Neuron (in vitro differentiated cells): ENCODE data around the gene PHB1.
"Not testable (repeated sequence)": the region's sequence is repeated elsewhere in the genome, so short reads cannot be mapped to it uniquely, and the experiment has no call there.

Experiments
- H2AFZ ChIP-seq: one replicate; pipeline ENCODE4 v1.6.1; 2013; ENCODE audit warnings: low read depth, mild to moderate bottlenecking, inconsistent platforms, low read length, moderate library complexity
- H3K27me3 ChIP-seq: one replicate; pipeline ENCODE4 v1.6.1; 2013; ENCODE audit warnings: low read length; ENCODE audit not compliant: insufficient read depth
- H3K36me3 ChIP-seq: one replicate; pipeline ENCODE4 v1.6.1; 2013; ENCODE audit warnings: low read length; ENCODE audit not compliant: insufficient read depth
- H3K4me1 ChIP-seq: one replicate; pipeline ENCODE4 v1.6.1; 2013; ENCODE audit warnings: low read length; ENCODE audit not compliant: insufficient read depth
- H3K4me3 ChIP-seq: 2 replicates; pipeline ENCODE4 v1.5.1; 2013; ENCODE audit warnings: mild to moderate bottlenecking, low read length, moderate library complexity
- H3K9me3 ChIP-seq: one replicate; pipeline ENCODE4 v1.6.1; 2013; ENCODE audit warnings: low read length

The PHB1 gene

GRCh38 chr17:49373115-49373514, 41.6 kb downstream of the PHB1 start:
- Histone ChIP-seq H3K27me3 (no peaks in the 10 kb centered on the region), H3K36me3 (no peaks in the 10 kb centered on the region), H2AFZ (no peak overlapping the region), H3K9me3 (no peaks in the 10 kb centered on the region), H3K4me3 (no peak overlapping the region), H3K4me1 (no peaks in the 10 kb centered on the region)

GRCh38 chr17:49372425-49372824, 42.3 kb downstream of the PHB1 start:
- no peaks in the 10 kb centered on the region for H3K9me3 ChIP-seq
- no peaks in the 10 kb centered on the region for H3K36me3 ChIP-seq
- H3K27me3 ChIP-seq, result no peaks in the 10 kb centered on the region
- H3K4me1 ChIP-seq, result no peaks in the 10 kb centered on the region
- no peak overlapping the region for H3K4me3 ChIP-seq
- no peak overlapping the region for H2AFZ ChIP-seq

GRCh38 chr17:49370971-49371834, 43.5 kb downstream of the PHB1 start:
- Histone ChIP-seq H3K27me3 (no peaks in the 10 kb centered on the region), H2AFZ (no peak overlapping the region), H3K4me1 (no peaks in the 10 kb centered on the region), H3K9me3 (no peaks in the 10 kb centered on the region), H3K4me3 (no peak overlapping the region), H3K36me3 (no peaks in the 10 kb centered on the region)

GRCh38 chr17:49369760-49370159, 44.9 kb downstream of the PHB1 start:
- no peaks in the 10 kb centered on the region for H3K9me3 ChIP-seq
- H3K4me1 ChIP-seq, result no peaks in the 10 kb centered on the region
- no peaks in the 10 kb centered on the region for H3K27me3 ChIP-seq
- H3K4me3 ChIP-seq, result no peak overlapping the region
- H3K36me3 ChIP-seq, result no peaks in the 10 kb centered on the region
- H2AFZ ChIP-seq, result no peak overlapping the region

GRCh38 chr17:49369089-49369488, 45.6 kb downstream of the PHB1 start:
- H3K27me3 ChIP-seq, result no peaks in the 10 kb centered on the region
- no peak overlapping the region for H2AFZ ChIP-seq
- no peak overlapping the region for H3K4me3 ChIP-seq
- H3K9me3 ChIP-seq, result no peaks in the 10 kb centered on the region
- no peaks in the 10 kb centered on the region for H3K4me1 ChIP-seq
- no peaks in the 10 kb centered on the region for H3K36me3 ChIP-seq

GRCh38 chr17:49365667-49366066, 49.0 kb downstream of the PHB1 start:
- H3K27me3 ChIP-seq, result no peaks in the 10 kb centered on the region
- no peaks in the 10 kb centered on the region for H3K36me3 ChIP-seq
- H3K9me3 ChIP-seq, result no peaks in the 10 kb centered on the region
- no peak overlapping the region for H2AFZ ChIP-seq
- H3K4me1 ChIP-seq, result peaks cover 4% of the 10 kb centered on the region
- H3K4me3 ChIP-seq, result no peak overlapping the region

- H3K36me3 ChIP-seq, H3K27me3 ChIP-seq, H3K4me3 ChIP-seq: not testable (repeated sequence)
Observed at GRCh38 chr17:49365126-49365525, 49.6 kb downstream of the PHB1 start.

GRCh38 chr17:49364119-49364518, 50.6 kb downstream of the PHB1 start:
- H3K27me3 ChIP-seq, result no peaks in the 10 kb centered on the region
- no peak overlapping the region for H2AFZ ChIP-seq
- no peak overlapping the region for H3K4me3 ChIP-seq
- peaks cover 20% of the 10 kb centered on the region for H3K4me1 ChIP-seq
- no peaks in the 10 kb centered on the region for H3K9me3 ChIP-seq
- no peaks in the 10 kb centered on the region for H3K36me3 ChIP-seq

More at GRCh38 chr17:49365126-49365525, 49.6 kb downstream of the PHB1 start:
- H3K4me1 ChIP-seq, H2AFZ ChIP-seq, H3K9me3 ChIP-seq: not testable (repeated sequence)

GRCh38 chr17:49363251-49363650, 51.4 kb downstream of the PHB1 start:
- Histone ChIP-seq H3K36me3 (no peaks in the 10 kb centered on the region), H2AFZ (peak overlapping the region; percentile 84), H3K4me3 (no peak overlapping the region)

GRCh38 chr17:49362723-49363117, 52.0 kb downstream of the PHB1 start:
- Histone ChIP-seq H3K9me3 (no peaks in the 10 kb centered on the region), H3K36me3 (no peaks in the 10 kb centered on the region), H3K4me1 (peaks cover 31% of the 10 kb centered on the region), H3K4me3 (peak overlapping the region; percentile 54), H2AFZ (peak overlapping the region; percentile 84), H3K27me3 (no peaks in the 10 kb centered on the region)

More at GRCh38 chr17:49363251-49363650, 51.4 kb downstream of the PHB1 start:
- Histone ChIP-seq H3K9me3 (no peaks in the 10 kb centered on the region), H3K4me1 (peaks cover 28% of the 10 kb centered on the region), H3K27me3 (no peaks in the 10 kb centered on the region)

GRCh38 chr17:49361902-49362722, 52.6 kb downstream of the PHB1 start, which contains the start of gene ZNF652:
Gene ZNF652 (minus strand): TSS chr17:49362250. CDS start chr17:49317725, 44,525 bp downstream.
- no peaks in the 10 kb centered on the region for H3K27me3 ChIP-seq
- no peaks in the 10 kb centered on the region for H3K36me3 ChIP-seq
- H3K4me1 ChIP-seq, result peaks cover 31% of the 10 kb centered on the region
- peak within 1 kb of the TSS; percentile 54 for H3K4me3 ChIP-seq
- no peaks in the 10 kb centered on the region for H3K9me3 ChIP-seq
- H2AFZ ChIP-seq, result peak within 1 kb of the TSS; percentile 84

GRCh38 chr17:49361129-49361901, 53.4 kb downstream of the PHB1 start:
- H2AFZ ChIP-seq, result no peak overlapping the region
- peak overlapping the region; percentile 54 for H3K4me3 ChIP-seq
- no peaks in the 10 kb centered on the region for H3K9me3 ChIP-seq
- H3K36me3 ChIP-seq, result no peaks in the 10 kb centered on the region
- no peaks in the 10 kb centered on the region for H3K27me3 ChIP-seq
- H3K4me1 ChIP-seq, result peaks cover 31% of the 10 kb centered on the region

- H3K4me3 ChIP-seq, result peak overlapping the region; percentile 54
- no peaks in the 10 kb centered on the region for H3K9me3 ChIP-seq
- peaks cover 31% of the 10 kb centered on the region for H3K4me1 ChIP-seq
- H2AFZ ChIP-seq, result no peak overlapping the region
- no peaks in the 10 kb centered on the region for H3K36me3 ChIP-seq
- H3K27me3 ChIP-seq, result no peaks in the 10 kb centered on the region
Observed at GRCh38 chr17:49360796-49361128, 53.9 kb downstream of the PHB1 start.
